Sigmoid colon (tissue), 7 donors: ENCODE data around the gene TEK. TPM values are rescaled to one million over a fixed set of nuclear protein-coding genes. Genes with fewer than 3 reads are reported as not detected.

Experiments used
- DNase-seq: peaks from one replicate; pipeline ENCODE4 v3.0.0-alpha.2; 2019
- H3K27ac ChIP-seq, 4 donors: fragments of 200-600 bp; sonication (generic); one replicate each; pipeline ENCODE4 v1.5.1; 2016 to 2019; ENCODE audit warnings: mild to moderate bottlenecking in 1 of 4
- H3K27me3 ChIP-seq, 3 donors: fragments of 200-600 bp; sonication (generic); one replicate each; pipeline ENCODE4 v1.5.1; 2019; ENCODE audit warnings: mild to moderate bottlenecking in 1 of 3
- H3K36me3 ChIP-seq, 4 donors: fragments of 200-600 bp; sonication (generic); one replicate each; pipeline ENCODE4 v1.5.1; 2016 to 2019
- H3K4me1 ChIP-seq, 4 donors: fragments of 200-600 bp; sonication (generic); one replicate each; pipeline ENCODE4 v1.5.1; 2017 to 2019
- H3K4me3 ChIP-seq, 4 donors: fragments of 200-600 bp; sonication (generic); one replicate each; pipeline ENCODE4 v1.5.1; 2017 to 2019; ENCODE audit warnings: mild to moderate bottlenecking in 2 of 4, moderate library complexity in 1 of 4
- H3K9me3 ChIP-seq, 4 donors: fragments of 200-600 bp in 3 of 4; sonication (generic) in 3 of 4; one replicate each; pipeline versions ENCODE4 v1.5.1 to v1.6.1; 2013 to 2019
- EP300 ChIP-seq, 4 donors: sonication (generic); formaldehyde crosslinking; IDR thresholded peaks; one replicate each; pipeline ENCODE4 v1.6.1; 2017; ENCODE audit warnings: antibody characterized with exemption in 4 of 4
- POLR2A ChIP-seq, 2 donors: fragments of 450-650 bp; IDR thresholded peaks; one replicate each; pipeline ENCODE4 v1.6.1; 2016; ENCODE audit warnings: antibody characterized with exemption in 2 of 2, mild to moderate bottlenecking in 2 of 2, moderate library complexity in 2 of 2
- POLR2AphosphoS5 ChIP-seq, 4 donors: sonication (generic); formaldehyde crosslinking; IDR thresholded peaks; one replicate each; pipeline ENCODE4 v1.6.1; 2017; ENCODE audit warnings: antibody characterized with exemption in 4 of 4
- WGBS, 2 donors: extraction: QIAGEN DNeasy Blood & Tissue Kit; methylation state at CpG; one replicate each; pipeline ENCODE4 v1.1.7; 2013; 5-methylcytosine and 5-hydroxymethylcytosine counted together
- intact Hi-C: fragments of 100-400 bp; cut with DNase I; formaldehyde crosslinking; loops from one replicate; pipeline ENCODE4 v1.15.1; 2023
- polyA plus RNA-seq, 3 donors: library from polyadenylated mRNA; stranded (reverse); fragments of 200-250 nt; gene quantifications; one replicate each; pipeline ENCODE4 v1.2.3, GENCODE V29; 2013
- total RNA-seq, 4 donors: library from RNA; depleted of rRNA; stranded (reverse); fragments of >200 nt; gene quantifications; one replicate each; pipeline ENCODE4 v1.1.0, GENCODE V29; 2016
- TF ChIP-seq, protein P1 (sequence below), 4 experiments: fragments of 450-650 bp in 3 of 4; fragments of 200-600 bp in 1 of 4; IDR thresholded peaks; one replicate each; pipeline ENCODE4 v1.5.1; 2016 to 2019; ENCODE audit warnings: antibody characterized with exemption in 4 of 4, mild to moderate bottlenecking in 3 of 4, moderate library complexity in 2 of 4
- donor health status: healthy with polysubstance abuse.
- donor health status: Bipolar disorder and iron deficiency.
- donor health status: healthy.

The TEK gene
- total and polyA plus RNA-seq, 7 donors, result 0.23 to 11.1 (median 5.8) TPM

DNA sequence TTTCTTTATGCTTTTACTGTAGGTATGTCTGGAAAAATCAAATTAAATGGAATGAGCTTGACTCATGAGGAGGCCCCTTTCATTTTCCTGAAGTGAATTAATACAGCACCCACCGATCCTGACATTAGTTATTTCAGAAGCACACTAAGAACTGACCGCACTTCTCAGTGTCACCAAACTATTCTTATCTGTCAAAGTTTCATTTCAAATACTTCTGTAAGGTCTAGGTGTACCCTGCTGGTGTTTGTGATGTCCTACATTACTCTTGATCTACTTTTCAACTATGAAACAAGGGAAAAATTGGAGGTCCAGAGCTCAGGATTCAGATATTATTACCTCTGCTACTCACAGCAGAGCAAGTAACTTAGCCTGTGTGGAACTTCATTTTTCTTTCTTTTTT, 1.8 kb upstream of the TEK start:
- TF ChIP-seq EP300 (IDR thresholded peaks at IDR 0.05) (no peak), POLR2A (IDR thresholded peaks at IDR 0.05) (no peak), POLR2AphosphoS5 (IDR thresholded peaks at IDR 0.05) (no peak)
- TF ChIP-seq, protein P1, sequence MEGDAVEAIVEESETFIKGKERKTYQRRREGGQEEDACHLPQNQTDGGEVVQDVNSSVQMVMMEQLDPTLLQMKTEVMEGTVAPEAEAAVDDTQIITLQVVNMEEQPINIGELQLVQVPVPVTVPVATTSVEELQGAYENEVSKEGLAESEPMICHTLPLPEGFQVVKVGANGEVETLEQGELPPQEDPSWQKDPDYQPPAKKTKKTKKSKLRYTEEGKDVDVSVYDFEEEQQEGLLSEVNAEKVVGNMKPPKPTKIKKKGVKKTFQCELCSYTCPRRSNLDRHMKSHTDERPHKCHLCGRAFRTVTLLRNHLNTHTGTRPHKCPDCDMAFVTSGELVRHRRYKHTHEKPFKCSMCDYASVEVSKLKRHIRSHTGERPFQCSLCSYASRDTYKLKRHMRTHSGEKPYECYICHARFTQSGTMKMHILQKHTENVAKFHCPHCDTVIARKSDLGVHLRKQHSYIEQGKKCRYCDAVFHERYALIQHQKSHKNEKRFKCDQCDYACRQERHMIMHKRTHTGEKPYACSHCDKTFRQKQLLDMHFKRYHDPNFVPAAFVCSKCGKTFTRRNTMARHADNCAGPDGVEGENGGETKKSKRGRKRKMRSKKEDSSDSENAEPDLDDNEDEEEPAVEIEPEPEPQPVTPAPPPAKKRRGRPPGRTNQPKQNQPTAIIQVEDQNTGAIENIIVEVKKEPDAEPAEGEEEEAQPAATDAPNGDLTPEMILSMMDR (IDR thresholded peaks at IDR 0.05), result no peak
- H3K27ac ChIP-seq, result no peak overlapping the region
- no peak overlapping the region for H3K4me3 ChIP-seq
- no peak for DNase-seq
- whole genome bisulfite sequencing, 2 donors, result 90 to 92% methylated on average over 2 of the region's 2 CpGs
- no peaks in the 10 kb centered on the region for H3K4me1 ChIP-seq
- H3K27me3 ChIP-seq, result no peaks in the 10 kb centered on the region
- intact Hi-C loops, result no loop called here
- no peaks in the 10 kb centered on the region for H3K9me3 ChIP-seq
- H3K36me3 ChIP-seq, result no peaks in the 10 kb centered on the region

DNA sequence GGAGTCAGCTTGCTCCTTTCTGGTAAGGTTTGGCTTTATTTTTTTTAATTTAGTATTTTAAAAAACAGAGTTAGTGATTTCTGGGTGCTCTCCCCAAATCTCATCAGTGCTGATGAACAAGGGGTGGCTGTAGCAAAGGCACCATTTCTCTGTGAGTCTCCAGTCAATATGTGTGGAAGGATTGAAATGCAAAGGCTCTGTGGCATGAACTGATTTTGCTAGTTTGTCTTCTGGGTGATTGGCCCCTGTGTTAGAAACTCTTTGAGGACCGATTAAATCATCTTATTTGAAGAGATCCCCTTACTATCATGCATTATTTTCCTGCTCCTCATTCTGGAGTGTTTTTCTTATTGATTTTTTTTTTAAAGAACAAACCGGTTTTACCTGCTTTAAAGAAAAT, 596 bp downstream of the TEK start:
- H3K4me1 ChIP-seq, result no peaks in the 10 kb centered on the region
- intact Hi-C loops, result no loop called here
- no peak for TF ChIP-seq POLR2A (IDR thresholded peaks at IDR 0.05)
- TF ChIP-seq, protein P1 (IDR thresholded peaks at IDR 0.05), result no peak
- TF ChIP-seq EP300 (IDR thresholded peaks at IDR 0.05), result no peak
- peak overlapping the region in 2 of 4 donors; percentile 28 to 39 for H3K27ac ChIP-seq
- no peak for DNase-seq
- H3K4me3 ChIP-seq, result peak overlapping the region in 3 of 4 donors; percentile 1 to 27 (median 19)
- H3K27me3 ChIP-seq, result no peaks in the 10 kb centered on the region
- 71 to 76% methylated on average over 2 of the region's 2 CpGs for WGBS, 2 donors
- no peaks in the 10 kb centered on the region for H3K9me3 ChIP-seq
- no peaks in the 10 kb centered on the region for H3K36me3 ChIP-seq

DNA sequence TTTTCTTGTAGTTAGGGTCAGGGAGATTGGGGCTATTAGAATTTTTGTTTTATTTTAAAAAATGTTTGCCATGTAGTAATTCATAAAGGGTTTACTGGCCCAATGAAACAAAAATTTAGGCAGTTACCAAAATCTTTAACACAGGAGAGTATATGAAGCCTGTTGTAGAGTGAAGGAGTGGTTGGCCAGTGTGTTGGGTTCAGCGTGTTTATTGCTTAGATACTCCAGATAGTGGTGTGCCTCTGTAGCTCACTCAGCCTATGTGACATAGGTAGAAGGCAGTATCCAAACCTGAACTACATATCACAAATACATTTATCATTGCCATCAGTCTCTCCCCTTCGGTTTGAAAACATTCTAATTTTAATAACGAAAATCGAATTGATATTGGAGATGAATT, 1.2 kb downstream of the TEK start:
- H3K36me3 ChIP-seq, result no peaks in the 10 kb centered on the region
- peak overlapping the region in 1 of 4 donors; percentile 43 for H3K27ac ChIP-seq
- H3K9me3 ChIP-seq, result no peaks in the 10 kb centered on the region
- peak overlapping the region in 2 of 4 donors; percentile 19 to 27 for H3K4me3 ChIP-seq
- WGBS, 2 donors, result 66 to 69% methylated on average over 4 of the region's 4 CpGs
- no peak for DNase-seq
- TF ChIP-seq EP300 (IDR thresholded peaks at IDR 0.05), result no peak
- TF ChIP-seq POLR2A (IDR thresholded peaks at IDR 0.05), result no peak
- TF ChIP-seq POLR2AphosphoS5 (IDR thresholded peaks at IDR 0.05), result no peak
- TF ChIP-seq, protein P1 (IDR thresholded peaks at IDR 0.05), result no peak
- no peaks in the 10 kb centered on the region for H3K4me1 ChIP-seq
- intact Hi-C loops, result no loop called here
- H3K27me3 ChIP-seq, result no peaks in the 10 kb centered on the region

DNA sequence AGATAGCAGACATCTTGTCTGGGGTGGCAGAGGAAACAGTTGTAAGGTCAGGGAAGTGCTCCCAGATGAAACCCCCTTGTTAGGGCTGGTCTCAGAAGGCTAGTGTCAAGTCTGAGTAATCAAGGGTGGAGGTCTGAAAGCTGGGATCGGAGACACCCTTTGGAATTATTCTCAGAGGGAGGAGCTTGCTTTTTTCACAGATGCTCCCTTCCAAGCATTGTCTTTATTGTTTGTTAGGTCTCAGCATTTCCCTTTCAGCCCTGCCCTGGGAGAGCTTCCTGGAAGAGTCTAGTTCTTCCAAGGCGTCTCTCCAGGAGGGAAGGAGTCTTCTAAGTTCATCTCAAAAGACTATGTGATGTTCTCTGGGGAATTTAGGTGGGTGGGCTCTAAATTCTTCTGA, 3.2 kb downstream of the TEK start:
- Histone ChIP-seq H3K27ac (peak overlapping the region in 2 of 4 donors; percentile 4 to 27), H3K27me3 (no peaks in the 10 kb centered on the region), H3K4me1 (no peaks in the 10 kb centered on the region), H3K36me3 (no peaks in the 10 kb centered on the region), H3K4me3 (no peak overlapping the region), H3K9me3 (no peaks in the 10 kb centered on the region)
- 78 to 87% methylated on average over 2 of the region's 2 CpGs for WGBS, 2 donors
- intact Hi-C loops, result no loop called here
- DNase-seq, result no peak
- TF ChIP-seq, protein P1 (IDR thresholded peaks at IDR 0.05), result no peak
- TF ChIP-seq POLR2A (IDR thresholded peaks at IDR 0.05) (no peak), EP300 (IDR thresholded peaks at IDR 0.05) (no peak)

DNA sequence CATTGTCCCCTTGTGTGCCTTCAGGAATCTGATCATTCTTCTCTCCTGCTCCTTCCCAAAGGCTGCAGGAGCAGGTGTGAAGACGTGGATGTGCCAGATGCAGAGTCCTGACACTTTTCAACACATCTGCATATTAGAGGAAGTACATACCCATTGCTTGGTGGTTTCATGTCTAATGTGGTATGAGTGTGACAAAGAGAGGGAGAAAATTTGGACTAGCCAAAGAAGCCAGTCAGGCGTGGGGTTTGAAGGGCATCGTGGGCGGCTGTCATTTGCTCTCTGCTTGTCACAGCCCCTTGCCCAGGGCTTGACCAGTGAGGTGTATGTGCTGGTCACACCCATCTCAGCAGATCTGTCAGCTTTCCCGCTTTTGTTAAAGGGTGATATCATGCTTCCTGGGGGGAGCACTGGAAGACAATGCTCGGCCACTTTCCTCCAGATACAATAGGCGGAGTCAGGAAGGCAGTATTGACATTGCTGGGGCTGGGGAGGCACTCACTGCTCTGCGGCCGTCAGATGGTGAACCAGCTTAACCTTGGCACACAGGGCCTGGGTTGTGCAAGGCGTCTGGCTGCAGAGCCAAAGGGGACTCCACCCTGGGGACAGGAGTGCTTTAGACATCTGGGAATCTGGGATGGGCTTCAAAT, 8.6 kb downstream of the TEK start:
- peak overlapping the region in 2 of 4 donors; percentile 26 to 56 for H3K27ac ChIP-seq
- TF ChIP-seq POLR2AphosphoS5 (IDR thresholded peaks at IDR 0.05), result peak in 2 of 4 donors; percentile 20 to 61
- no peak for TF ChIP-seq POLR2A (IDR thresholded peaks at IDR 0.05)
- no peaks in the 10 kb centered on the region for H3K9me3 ChIP-seq
- no peaks in the 10 kb centered on the region for H3K36me3 ChIP-seq
- H3K4me3 ChIP-seq, result no peak overlapping the region
- intact Hi-C loops, result no loop called here
- DNase-seq, result peak; percentile 70
- 22 to 58% methylated on average over 10 of the region's 10 CpGs for WGBS, 2 donors
- no peaks in the 10 kb centered on the region for H3K4me1 ChIP-seq
- H3K27me3 ChIP-seq, result no peaks in the 10 kb centered on the region
